GM19193 (cell line): ENCODE results near the gene FAM170A.

Experiments
- POLR2A ChIP-seq: IDR thresholded peaks from 4 replicates; pipeline ENCODE4 v1.6.1; 2011; ENCODE audit not compliant: insufficient read depth, insufficient read length; ENCODE audit errors: extremely low read depth

The FAM170A gene

GRCh38 chr5:119681734-119682133 lies 52.4 kb downstream of the FAM170A start:
- no peak for TF ChIP-seq POLR2A

DNA sequence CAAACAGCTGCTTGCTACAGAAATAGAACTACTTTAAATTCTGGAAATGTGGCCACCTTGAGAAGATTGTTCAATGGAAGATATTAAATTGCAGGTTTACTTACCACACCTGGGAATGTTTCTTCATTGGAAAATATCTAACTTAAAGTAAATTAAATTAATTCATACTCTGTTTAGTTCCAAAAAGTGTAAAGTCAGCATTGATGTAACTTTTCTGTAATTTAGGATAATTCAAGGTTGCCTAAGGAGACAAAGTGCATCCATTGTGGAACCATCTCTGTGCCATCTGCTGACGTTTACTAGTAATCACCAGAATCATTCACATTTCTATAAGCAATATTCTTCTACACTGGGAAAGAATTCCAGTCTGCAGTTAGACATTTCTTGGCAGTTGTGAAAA lies 53.0 kb downstream of the FAM170A start:
- TF ChIP-seq POLR2A: no peak
